Stimulated activated CD4-positive, alpha-beta T cell treated with anti-CD3 and anti-CD28 coated beads, Interleukin-1b, Interleukin-23, amount 100 ng/mL, for 48 hours (primary cell): ENCODE data around the gene ZDHHC8.

Experiments used
- DNase-seq: peaks from one replicate; pipeline ENCODE4 v3.0.0-alpha.2; 2020

ZDHHC8 gene, protein sequence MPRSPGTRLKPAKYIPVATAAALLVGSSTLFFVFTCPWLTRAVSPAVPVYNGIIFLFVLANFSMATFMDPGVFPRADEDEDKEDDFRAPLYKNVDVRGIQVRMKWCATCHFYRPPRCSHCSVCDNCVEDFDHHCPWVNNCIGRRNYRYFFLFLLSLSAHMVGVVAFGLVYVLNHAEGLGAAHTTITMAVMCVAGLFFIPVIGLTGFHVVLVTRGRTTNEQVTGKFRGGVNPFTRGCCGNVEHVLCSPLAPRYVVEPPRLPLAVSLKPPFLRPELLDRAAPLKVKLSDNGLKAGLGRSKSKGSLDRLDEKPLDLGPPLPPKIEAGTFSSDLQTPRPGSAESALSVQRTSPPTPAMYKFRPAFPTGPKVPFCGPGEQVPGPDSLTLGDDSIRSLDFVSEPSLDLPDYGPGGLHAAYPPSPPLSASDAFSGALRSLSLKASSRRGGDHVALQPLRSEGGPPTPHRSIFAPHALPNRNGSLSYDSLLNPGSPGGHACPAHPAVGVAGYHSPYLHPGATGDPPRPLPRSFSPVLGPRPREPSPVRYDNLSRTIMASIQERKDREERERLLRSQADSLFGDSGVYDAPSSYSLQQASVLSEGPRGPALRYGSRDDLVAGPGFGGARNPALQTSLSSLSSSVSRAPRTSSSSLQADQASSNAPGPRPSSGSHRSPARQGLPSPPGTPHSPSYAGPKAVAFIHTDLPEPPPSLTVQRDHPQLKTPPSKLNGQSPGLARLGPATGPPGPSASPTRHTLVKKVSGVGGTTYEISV

DNA sequence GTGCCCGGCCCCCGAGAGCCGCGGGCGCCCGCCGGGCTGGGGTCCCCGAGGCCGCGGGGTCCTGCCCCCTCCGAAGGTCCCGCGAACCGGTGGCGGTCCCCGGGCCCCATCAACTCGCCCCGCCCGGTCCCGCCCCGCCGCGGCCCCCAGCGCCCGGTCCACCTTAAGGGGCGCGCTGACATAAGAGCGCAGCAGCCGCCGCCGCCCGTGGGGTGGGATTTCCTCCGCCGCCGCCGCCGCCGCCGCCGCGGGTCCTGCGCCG is at the start of gene ZDHHC8:
Gene ZDHHC8, plus strand, starts transcription at position 208 of the 262 bp plus-strand sequence. CDS start 144 bp downstream, outside the sequence.
- DNase-seq, result no peak

DNA sequence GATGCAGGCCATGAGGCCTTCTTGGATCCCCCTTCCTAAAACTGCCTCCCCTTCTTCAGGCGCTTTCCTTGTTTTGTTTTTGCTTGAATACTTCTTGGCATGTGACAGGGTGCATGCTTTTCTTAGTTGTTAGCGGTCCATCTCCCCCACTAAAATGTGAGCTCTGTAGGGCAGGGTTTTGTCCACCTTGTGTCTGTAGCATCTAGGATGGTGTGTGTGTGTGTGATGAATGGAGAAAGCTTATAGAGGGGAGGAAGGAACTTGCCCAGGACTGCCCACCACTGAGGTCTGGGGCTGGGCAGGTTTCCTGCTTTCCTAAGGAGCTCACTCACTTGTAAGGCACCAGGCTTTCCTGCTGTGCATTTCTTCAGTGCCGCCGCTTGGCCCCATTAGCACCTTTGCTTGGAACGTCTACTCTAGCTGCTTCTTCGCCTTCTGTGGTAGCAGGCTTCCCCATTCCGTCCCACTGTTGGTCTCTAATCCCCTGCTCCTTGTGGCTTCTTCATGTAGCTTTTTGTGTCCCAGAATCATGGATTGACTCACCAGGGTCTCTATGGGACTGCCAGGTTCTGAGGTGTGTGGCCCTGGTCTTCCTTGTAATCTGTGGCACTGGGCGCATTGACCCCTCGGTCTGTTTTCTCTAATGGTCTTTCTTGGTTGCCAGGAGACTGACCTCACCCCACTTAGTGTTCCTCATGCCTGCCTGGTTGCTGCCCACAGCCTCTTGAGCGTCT is 48.3 kb upstream of the ZDHHC8 start:
- DNase-seq, result no peak

DNA sequence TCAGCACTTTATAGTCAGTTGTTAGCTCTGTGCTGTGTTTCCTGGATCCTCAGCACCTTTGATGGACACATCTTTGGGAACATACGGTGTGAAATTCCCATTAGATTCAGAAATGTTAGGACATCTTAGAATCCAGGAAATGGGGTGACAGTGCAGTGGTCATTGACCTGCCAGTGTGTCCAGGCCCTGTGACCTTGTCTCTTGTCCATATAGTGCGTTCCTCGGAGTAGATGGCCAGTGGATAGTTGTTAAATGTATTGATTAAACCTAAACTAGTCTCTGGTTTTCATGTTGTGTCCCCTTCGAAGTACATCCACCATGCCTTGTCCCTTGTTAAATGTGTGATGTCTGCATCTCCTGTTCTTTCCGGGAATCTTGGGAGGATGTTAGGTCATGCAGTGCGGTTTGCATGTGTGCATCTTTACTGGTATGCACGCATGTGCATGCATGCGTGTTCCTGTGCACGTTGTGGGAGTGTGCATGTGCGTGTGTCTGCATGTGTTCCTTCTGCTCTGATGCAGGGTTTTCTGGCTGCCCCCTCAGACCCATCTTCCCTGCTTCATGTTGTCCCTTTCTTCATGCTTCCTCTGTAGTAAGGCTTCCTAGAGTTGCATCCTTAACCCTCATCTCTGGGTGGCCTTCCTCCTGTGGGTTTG is 47.6 kb upstream of the ZDHHC8 start:
- DNase-seq, result no peak

DNA sequence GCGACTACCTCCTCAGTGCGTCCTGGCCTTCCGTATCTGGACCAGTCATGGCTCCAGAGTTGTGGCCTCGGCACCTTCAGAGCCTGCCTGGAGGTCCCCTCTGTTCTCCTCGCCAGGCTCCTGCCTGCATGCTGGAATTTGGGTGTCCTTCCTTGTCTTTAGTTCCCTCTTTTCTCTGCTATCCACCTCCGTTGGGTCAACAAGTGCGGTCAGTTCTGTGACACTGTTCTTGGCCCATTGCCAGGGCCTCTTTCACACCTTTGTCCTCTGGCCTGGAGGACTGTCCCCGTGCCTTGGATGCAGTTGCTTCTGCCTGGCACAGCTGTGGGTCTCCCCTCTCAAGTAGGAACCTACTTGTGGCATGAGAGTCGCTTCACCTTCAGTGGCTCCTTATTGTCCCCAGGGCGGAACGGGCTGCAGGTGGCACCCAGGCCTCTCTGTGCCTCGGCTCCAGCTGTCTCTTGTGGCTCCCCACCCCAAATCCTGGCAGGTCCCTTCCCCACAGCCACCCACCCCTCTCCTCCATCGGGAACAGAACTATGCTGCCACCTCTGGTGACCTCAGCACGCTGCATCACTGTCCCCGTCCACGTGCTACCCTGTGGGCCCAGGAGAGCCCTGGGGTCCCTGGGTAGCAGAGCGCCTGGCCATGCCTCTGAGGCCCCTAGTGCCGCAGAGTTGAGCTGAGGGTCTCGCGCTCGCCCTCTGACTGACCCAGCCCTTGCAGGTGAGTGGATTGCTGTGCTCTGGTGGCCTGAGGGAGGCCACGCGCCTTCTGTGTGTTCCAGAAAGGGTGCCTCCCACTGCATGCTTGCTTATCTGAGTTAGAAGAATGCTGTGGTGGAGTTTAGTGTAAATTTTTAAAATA is 46.8 kb upstream of the ZDHHC8 start:
- peak; percentile 19 for DNase-seq

DNA sequence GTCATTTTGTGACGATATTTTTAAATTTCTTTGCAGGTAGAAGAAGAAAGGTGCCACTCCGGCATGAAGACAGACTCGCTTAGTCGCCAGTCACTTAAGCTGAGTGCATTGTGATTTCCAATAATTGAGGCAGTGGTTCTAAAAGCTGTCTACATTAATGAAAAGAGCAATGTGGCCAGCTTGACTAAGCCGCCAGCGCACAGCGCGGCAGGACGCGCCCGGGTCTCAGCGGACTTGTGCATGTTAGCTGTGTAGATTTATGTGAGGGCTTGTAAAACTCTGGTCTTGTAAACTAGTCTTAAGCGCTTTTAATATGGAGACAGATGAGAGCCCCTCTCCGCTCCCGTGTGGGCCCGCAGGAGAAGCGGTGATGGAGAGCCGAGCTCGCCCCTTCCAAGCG is 46.0 kb upstream of the ZDHHC8 start:
- DNase-seq, result no peak

DNA sequence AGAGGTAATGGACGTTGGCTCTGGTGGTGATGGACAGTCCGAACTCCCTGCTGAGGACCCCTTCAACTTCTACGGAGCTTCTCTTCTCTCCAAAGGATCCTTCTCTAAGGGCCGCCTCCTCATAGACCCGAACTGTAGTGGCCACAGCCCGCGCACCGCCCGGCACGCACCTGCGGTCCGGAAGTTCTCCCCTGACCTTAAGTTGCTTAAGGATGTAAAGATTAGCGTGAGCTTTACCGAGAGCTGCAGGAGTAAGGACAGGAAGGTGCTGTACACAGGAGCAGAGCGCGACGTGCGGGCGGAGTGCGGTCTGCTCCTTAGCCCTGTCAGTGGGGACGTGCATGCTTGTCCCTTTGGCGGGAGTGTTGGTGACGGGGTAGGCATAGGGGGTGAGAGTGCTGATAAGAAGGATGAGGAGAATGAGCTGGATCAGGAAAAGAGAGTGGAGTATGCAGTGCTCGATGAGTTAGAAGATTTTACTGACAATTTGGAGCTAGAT is 45.5 kb upstream of the ZDHHC8 start:
- no peak for DNase-seq

DNA sequence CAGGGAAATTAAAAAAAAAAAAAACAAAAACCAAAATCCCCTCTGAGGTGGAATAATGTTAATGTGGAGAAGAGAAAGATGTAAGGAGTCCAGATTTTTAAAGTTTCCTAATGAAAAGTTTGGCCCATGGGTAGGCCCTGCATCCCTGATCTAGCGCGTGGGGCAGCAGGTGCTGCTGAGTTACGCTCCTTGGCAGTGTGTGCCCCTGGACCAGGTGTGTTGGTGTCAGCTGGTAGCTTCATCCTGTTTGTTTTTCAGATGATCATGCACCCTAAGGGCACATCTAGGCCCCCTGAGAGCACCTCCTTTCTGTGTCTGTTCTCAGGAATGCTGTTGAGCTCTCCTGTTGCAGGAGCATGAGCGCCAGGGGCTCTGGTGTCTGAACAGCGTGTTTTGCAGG is 44.8 kb upstream of the ZDHHC8 start:
- DNase-seq, result no peak

DNA sequence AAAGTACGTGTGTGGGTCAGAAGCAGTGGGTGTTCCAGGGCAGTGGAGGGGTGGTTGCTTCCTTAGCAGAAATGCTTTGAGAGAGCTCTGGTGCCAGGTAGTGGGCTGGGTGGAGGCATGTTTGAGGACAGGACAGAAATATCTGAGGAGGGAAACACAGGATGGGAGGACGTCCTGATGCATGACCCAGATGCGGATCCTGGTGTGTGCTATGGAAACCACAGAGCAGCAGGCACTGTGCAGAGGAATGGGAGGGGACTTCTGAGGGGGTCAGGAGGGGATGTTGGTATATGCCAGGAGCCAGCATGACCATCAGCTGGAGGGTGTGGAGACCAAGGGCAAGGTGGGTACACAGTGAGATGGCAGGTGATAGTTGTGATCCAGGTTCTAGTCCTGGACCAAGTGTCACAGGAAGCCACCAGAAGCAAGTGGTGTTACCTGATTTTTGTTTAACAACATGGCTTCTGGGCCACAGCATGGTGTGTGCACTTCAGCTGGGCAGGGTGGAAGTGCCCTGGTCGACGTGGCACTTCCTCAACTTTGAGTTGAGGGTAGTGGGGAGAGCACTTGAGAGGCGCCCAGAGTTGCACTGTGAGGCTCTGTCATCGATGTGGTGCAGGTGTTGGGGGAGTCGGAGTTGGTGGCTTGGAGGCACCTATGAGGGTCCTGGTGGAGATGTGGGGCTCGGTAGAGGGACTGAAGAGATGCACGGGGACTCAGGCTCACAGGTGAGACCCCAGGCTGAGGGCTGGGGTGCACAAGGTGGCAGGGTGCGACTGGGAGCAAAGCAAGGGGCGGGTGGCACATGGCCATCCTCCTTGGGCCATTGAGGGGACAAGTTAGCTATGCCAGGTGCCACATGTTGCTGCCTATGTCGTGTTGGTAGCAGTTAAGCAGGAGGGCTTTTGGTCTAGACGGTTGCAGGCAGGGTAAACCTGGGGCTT is 44.0 kb upstream of the ZDHHC8 start:
- no peak for DNase-seq

DNA sequence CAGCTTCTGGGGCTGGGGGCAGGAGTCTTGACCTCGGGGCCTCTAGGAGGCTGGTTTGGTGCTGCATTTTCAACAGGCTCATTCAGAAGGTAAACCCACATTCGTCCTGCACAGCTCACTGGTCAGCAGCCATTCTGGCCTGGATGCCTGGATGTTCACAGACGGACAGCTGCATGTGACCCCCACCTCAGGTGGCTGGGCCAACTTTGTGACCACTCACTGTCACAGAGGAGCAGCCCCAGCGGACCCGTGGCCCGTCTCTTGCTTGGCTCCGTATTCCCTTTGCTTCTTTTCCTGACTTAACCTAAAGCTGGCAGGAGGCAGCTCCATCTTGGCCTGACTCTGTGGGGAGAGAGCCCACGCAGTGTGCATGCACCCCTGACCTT is 43.3 kb upstream of the ZDHHC8 start:
- DNase-seq, result no peak

DNA sequence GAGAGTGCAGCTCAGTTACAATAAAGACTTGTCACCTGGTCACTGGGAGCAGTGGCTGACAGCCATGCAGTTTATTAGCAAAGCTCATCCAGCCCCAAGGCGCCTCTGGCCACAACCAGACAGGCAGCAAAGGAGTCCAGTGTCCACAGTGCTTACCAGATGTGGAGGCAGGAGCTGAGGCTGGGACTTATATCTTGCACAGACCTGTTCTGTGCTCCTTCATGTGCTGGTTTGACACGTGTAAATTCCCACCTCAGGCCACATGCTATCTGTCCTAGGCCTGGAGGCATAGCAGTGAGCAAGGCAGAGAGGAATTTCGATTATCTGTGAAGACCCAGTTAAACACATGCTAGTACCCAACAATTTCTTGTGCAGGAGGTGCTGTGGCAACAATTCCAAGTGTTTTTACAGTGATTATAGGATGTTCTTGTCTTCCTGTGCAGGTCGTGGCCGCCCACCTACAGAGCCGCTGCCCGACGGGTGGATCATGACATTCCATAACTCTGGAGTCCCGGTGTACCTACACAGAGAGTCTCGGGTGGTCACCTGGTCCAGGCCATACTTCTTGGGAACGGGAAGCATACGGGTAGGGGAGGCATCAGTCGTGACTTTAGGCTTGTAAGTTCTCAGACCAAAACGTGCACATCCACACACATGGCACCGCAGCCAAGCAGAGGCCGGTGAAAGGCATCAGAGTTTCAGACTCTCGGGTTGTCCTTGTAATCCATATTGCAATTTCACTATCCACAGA is 42.2 kb upstream of the ZDHHC8 start:
- no peak for DNase-seq

DNA sequence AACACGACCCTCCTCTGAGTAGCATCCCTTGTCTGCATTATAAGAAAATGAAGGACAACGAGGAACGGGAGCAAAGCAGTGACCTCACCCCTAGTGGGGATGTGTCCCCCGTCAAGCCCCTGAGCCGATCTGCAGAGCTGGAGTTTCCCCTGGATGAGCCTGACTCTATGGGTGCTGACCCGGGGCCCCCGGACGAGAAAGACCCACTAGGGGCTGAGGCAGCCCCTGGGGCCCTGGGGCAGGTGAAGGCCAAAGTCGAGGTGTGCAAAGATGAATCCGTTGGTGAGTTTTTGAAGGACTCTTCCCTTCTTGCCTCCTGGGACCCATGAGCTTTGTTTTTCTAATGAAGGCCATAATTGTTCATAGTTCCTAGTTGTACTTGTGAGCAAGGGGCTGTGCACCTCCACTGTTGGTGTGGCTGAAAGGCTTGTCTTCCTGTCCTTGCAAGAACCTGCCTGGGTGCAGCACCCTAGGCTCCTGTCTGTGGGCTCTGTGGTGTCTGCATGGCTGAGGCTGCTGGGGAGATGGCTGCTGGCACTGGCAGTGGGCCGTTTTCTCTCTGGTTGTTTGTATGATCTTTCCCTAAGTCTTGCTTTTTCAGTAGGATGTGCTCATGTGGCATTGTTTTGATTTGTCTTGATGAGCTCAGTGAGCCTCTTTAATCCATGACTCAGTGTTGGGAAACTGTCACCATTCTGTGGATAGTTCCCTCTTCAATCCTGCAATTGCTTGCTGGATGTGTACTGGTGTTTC is 41.5 kb upstream of the ZDHHC8 start:
- no peak for DNase-seq

DNA sequence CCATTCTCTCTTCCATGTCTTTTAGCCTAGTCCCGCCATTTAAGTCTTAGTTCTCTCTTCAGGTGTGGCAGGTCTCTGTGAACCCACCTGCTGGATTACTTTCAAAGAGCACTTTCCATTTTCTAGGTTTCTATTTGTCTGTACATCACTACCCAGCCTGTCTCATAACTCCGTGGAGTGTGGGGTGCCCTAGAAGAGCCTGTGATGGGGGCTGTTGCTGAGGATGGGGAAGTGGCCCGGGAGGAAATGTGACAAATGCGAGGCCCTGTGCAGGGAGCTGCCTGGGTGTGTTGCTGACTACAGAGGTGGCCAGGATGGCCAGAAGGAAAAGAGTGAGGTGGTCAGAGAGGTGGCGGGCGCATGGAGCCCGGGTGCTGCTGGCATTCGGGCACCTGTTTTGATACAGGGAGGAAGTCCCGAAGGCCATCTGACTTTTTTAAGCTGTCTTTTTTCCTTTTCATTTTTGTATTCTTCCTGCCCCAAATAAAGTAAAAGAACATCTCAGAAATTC is 40.8 kb upstream of the ZDHHC8 start:
- DNase-seq, result no peak

DNA sequence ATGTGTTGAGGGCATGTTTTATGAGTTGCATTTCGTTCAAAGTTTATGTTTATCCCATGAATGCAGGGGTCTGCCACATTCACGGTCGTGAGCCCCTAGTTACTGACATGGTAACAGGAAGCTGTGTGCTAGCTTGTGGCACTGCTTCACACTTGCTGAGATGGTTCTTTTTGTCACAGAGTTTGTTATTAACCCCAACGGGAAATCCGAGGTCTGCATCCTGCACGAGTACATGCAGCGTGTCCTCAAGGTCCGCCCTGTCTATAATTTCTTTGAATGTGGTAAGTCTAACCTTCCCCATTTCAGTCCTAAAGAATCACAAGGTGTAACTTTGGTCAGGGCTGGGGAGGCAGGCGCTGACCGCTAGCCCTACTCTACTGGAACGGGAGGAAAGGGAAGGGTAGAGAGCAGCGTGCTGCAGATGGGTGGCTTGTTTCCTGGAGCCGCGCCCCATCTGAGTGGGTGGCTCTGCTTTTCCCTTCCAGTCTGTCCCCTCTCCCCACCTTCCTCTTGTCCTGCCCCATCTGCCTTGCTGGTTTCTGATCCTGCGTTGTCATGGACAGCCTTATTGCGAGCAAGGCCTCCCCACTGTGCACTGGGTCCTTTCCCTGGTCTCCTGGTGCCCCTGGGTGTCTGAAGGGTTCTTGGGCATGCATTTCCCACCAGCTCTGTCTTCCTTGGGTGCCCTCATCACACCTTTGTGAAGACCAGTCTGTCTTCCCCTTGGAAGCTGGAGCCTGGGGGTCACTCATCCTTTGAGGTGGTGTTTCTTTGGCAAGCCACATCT is 39.7 kb upstream of the ZDHHC8 start:
- no peak for DNase-seq

DNA sequence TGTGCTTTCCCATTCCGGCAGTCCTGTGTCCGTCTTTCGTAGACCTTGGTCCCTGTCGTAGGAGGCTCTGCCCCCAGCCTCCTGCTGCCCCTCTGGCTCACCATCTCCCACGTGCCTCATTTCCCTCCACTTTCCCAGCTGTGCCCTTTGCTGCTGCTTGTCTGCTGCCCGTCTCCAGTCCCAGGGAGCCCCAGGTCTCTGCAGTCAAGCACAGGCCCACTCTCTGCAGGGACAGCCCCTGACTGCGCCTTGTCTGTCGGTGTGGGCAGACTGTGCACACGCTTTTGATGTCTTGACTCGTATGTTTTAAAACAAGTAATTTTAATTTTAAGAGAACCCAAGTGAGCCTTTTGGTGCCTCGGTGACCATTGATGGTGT is 39.1 kb upstream of the ZDHHC8 start:
- DNase-seq, result no peak

DNA sequence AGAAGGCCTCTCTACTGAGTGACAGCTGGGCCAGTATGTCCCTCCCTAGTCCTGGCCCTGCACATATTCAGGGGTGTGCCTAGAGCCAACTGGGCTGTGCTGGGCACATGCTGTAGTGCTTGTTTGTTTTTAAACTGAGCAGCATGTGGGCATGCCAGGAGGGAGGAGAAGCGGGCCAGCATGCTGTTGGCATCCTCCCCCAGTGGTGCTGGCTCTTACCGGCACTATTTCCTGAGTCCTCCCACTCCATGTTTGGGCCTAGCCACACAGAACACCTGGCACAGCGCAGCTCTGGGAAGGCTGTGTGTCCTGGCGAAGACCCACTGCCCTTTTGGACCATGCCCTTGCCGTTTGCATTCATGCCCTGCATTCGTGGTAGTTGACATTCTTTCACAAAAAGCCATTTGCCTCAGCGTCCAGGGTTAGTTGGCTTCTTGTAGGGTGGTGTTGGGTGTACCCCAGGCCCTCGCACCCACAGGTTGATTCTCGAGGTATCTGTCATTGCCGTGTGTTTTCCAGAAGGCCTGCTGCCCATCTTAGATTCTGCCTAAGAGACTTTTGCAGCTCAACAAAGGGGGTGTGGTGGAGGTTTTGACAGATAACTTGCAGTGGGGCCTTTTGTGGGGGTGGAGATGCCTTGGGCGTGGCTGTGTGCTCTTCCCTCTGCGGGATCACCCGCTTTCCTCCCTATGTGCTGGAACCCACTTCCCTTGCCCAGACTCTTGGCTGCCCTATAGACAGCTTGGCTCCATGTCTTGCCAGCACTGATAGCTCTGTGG is 38.0 kb upstream of the ZDHHC8 start:
- no peak for DNase-seq

DNA sequence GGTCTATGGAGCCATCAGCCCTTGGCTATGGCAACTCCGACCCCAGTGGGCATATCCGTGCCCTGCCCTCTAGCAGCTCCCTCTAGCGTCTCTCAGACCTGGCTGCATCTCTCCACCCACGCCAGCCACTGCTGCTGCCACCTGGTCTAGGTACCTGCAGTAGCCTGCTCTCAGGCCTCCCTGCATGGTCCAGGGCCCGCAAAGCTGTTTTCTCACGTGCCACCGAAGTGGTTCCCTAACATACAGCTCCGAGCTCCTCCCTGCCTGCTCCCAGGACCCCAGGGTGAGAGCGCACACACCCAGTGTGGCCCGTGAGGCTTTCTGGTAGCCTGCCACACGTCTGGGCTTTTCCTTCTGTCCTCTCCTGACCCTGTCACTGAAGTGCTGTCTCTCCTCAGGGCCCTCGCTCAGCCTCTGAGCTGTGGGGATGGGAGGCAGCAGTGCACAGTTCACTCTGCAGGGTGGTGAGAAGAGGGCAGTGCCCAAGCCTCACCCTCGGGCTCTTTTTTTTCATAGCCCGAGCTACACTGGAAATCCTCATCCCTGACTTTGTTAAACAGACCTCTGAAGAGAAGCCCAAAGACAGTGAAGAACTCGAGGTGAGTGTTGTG is 37.3 kb upstream of the ZDHHC8 start:
- no peak for DNase-seq

DNA sequence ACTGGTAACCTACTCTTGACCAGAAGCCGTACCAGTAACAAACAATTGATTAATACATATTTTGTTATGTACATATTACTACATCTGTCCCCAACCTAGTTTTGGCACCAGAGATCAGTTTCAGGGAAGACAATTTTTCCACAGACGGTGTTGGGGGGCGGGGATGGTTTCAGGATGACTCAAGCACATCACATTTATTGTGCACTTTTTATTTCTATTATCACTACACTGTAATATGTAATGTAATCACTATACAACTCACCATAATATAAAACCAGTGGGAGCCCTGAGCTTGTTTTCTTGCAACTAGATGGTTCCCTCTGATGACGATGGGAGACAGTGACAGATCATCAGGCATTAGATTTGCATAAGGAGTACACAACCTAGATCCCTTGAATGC is 36.1 kb upstream of the ZDHHC8 start:
- no peak for DNase-seq
